Middle frontal gyrus (tissue), 1 donor: Measurements from ENCODE around the gene CHADL.
A peak's percentile ranks its signal among the peaks of the same experiment; 100 is the strongest.
"Not testable (repeated sequence)": the region's sequence is repeated elsewhere in the genome, so short reads cannot be mapped to it uniquely, and the experiment has no call there.

Experiments used
- DNase-seq: peaks from one replicate; pipeline ENCODE4 v3.0.0-alpha.2; 2015; ENCODE audit warnings: low spot score; ENCODE audit errors: extremely low spot score

Gene CHADL, protein sequence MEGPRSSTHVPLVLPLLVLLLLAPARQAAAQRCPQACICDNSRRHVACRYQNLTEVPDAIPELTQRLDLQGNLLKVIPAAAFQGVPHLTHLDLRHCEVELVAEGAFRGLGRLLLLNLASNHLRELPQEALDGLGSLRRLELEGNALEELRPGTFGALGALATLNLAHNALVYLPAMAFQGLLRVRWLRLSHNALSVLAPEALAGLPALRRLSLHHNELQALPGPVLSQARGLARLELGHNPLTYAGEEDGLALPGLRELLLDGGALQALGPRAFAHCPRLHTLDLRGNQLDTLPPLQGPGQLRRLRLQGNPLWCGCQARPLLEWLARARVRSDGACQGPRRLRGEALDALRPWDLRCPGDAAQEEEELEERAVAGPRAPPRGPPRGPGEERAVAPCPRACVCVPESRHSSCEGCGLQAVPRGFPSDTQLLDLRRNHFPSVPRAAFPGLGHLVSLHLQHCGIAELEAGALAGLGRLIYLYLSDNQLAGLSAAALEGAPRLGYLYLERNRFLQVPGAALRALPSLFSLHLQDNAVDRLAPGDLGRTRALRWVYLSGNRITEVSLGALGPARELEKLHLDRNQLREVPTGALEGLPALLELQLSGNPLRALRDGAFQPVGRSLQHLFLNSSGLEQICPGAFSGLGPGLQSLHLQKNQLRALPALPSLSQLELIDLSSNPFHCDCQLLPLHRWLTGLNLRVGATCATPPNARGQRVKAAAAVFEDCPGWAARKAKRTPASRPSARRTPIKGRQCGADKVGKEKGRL

DNA sequence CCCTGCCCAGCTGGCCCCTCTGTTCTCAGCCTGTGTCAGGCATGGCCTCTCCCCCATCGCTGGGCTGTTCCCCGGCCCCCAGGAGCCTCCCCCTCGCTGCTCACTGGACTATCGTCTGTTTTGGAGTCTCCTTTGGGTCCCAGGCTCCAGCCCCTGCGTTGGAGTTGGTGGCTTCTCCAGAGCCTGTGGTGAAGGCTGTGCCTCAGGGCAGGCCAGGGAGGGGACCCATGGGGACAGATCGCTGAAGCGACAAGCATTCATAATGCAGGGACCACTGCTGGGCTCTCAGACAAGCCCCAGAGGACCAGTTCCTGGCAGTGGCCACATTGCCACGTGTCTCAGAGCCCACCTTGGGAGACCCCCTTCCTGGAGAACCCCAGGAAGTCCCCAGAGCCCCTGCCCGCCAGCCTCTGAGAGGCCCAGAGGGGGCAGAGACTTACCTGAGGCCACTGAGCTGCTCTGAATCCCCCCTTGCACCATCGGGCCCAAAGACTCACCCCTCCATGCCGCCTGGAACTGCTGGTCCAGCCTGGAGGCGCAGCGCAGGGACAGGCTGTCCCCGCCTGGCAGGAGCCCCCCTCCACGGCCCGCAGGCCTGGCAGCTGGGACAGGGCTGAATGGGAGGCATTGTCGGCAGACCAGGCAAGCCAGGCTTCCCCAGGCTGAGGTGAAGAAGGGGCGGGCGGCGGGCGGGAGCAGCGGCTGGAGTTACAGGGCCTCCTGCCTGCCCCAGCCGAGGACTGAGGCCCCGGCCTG lies at the start of gene CHADL:
CHADL (minus strand) TSS at position 555 of the 756 bp plus-strand sequence; CDS start at position 505, 50 bp downstream.
- DNase-seq = peak; percentile 79

DNA sequence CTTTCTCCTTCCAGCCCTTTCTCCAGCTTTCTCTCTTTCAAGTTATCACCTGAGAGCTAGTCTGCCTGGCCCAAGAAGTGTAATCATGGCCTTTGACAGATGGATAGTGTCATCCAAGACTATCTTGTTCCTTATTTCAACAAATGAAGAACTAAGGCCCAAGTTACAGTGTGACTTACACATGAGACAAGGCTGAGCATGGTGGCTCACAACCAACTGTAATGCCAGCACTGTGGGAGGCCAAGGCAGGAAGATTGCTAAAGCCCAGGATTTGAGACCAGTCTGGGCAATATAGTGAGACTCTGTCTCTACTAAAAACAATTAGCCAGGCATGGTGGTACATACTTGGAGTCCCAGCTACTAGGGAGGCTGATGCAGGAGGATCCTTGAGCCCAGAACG lies 48.9 kb upstream of the CHADL start:
- DNase-seq = no peak

DNA sequence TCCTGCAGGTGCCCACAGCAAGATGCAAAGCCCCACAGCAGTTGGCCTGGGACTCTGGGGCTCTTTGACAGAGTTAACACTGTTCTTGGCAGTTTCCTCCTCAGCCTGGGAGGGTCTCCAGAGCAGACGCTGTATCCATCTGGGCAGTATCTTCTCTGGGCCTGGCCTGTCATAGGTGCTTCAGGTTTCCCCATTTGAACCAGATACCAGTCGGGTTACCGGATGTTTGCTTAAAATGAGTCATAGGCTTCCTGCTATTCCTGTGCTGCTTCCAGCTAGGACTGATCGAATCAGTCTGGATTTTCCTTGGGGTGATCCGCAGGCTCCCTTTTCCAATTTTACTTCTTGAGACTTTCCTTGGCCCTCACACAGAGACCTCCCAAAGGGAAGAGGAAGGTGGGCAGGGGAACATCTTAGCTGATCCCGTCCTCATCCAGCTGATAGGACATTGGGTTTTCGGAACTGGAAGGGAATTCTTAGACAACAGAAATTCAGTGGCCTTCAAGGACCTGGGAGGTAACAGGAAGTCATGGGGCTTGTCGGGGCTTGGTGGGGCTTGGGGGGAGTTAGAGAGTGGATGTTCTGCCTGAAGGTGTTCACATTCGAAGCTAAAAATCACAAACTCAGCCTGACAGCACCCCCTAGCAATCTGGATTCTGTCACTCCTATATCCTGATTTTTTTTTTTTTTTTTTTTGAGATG lies 47.7 kb upstream of the CHADL start:
- DNase-seq = no peak

DNA sequence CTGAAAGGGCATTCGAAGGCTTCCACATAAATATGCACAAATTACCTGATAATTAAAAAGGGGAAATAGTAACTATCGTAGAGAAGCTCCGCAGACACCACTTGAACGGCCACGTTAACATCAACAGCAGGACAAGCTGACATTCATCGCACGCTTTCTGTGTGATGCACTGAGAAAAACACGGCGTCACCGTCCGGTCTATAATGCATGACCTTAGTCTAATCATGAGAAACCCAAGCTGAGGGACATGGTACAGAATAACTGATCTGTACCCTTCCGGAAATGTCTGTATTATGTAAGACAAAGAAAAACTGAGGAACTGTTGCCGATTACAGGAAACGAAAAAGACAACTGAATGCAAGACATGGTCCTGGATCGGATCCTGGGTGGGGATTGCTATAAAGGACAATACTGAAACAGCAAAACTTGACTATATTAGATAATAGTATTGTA lies 45.9 kb upstream of the CHADL start:
- DNase-seq = no peak

DNA sequence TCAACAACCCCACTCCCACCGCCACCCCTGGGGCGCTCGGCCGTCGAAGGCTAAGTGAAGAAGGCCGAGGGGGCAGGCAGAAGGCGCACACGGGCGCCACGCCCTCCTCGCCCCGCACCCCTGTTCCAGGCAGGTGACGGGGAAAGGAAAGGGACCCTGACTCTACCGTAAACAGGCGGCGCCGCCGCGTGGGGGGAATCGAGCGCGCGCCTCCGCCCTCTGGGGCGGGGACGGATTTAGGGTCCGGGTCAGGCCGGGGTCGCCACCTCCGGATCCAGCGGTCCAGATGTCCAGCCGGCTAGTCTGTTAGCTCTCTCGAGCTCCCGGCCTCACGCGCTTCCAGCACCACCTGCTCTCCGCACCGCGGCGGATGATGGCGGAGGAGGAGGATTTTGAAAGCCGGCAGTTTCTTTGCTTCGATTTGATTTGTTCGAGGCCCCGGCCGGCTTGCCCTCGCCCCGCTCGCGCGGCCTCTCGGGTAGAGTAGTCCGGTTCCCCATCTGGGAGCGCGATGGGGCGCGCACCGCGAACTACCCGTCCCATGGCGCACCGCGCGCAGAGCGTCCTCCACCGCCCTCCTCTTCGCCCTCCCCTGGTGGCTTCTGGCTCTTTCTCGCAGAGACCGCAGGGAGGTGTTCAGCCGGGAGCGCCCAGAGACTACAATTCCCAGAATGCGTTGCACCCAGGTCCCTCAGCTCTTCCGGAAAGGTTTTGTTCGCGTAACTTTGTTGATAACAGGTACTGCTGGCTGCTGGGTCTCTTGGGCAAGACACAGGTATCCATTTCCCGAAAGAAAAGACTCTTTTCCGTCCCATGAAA lies 45.3 kb upstream of the CHADL start, which contains the start of gene RANGAP1:
RANGAP1 (minus strand) TSS at position 368 of the 819 bp plus-strand sequence. CDS start 5,143 bp downstream, outside the sequence.
- DNase-seq = peak; percentile 97

DNA sequence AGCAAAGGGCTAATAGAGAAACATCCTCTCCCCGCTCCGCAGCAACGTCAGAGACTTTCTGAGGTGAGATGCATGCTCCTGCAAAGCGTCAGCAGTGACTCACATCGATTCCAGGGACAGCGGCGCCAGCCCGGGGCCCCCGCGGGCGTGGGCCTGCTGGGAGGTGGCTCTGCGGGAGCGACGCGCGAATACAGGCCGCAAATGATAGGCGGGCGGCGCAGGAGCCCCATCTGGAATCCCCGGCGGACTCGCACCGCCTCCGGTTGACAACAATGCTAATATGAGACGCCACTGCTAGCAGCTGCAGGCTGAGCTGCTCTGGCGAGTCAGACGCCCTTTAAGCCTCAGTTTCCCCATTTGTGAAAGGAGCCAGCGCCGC lies 44.7 kb upstream of the CHADL start:
- DNase-seq = peak; percentile 45

DNA sequence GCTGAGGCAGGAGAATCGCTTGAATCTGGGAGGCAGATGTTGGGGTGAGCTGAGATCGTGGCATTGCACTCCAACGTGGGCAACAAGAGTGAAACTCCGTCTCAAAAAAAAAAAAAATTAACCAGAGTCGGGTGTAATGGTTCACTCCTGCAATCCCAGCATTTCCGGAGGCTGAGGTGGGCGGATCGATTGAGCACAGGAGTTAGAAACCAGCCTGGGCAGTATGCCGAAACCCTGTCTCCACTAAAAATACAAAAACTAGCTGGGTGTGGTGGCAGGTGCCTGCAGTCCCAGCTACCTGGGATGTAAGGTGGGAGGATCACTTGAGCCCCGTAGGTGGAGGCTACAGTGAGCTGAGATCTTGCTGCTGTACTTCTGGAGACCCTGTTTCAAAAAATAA lies 43.7 kb upstream of the CHADL start:
- no peak for DNase-seq

DNA sequence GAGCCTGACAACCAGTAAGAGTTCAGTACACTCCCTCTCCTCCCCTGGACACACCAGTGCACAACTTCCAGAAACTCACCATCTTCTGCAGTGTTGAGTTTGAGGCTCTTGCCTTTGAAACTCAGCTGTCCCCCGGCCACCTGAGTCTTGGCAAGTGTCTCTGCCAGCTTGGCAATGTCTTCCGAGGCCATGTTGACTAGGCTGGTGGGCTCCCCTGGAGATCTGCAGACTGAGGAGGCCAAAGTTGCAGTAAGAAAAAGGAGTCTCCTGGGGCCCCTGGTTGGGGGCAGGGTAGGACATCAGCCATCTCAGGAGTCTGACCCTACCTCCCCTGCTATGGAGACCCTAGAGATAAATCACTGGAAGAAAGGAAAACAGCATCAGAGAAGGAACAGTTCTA lies 40.1 kb upstream of the CHADL start:
- no peak for DNase-seq

DNA sequence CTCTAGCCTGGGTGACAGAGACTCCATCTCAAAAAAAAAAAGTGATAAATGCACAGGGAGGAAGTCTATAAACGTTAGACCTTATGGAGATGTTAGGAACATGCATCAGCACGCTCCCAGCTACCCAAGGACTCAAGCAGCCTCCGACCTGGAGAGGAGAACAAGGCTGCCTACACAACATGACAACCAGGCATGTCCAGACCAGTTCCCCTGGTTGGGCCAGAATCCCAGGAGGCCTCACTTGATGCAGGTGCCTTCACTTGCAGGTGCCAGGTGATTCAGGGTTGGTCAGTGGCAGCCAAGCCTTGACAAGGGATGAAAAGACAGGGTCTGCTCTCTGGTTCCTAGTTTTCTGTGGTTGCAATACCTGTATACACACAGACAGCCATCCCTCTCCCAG lies 39.3 kb upstream of the CHADL start:
- DNase-seq = no peak

DNA sequence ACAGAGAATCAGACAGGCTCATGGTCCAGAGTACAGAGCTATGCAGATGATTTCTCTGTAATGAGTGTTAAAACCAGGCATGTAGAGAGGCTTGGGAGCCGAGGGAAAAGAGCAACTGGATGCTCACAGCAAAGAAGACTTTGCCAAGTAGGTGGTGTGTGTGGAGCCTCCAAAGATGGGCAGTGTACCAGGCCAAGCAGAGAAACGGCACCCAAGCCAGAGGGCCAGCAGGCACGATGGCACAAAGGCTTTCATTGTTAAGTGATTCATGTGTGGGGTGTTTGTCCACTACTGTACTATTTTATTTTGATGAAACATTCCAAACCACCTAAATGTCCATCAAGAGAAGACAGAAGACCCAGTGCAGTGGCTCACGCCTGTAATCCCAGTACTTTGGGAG lies 34.1 kb upstream of the CHADL start:
- no peak for DNase-seq

DNA sequence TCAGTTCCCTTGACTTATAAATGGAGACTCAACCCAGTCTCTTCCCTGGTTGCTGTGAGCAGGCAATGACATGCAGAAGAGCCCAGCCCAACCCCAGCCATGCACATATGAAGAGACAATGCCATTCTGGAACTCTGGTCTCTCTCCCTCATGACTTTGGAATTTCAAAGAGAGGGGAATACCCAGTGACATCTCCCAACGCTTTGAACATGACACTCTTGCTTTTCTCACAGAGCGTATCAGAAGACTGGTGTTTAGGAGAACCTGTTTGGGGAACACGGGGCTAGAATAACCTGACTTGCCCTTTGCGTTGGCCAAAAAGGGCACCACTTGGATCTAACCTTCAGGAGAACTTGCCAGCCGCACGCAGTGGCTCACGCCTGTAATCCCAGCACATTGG lies 32.4 kb upstream of the CHADL start:
- no peak for DNase-seq

DNA sequence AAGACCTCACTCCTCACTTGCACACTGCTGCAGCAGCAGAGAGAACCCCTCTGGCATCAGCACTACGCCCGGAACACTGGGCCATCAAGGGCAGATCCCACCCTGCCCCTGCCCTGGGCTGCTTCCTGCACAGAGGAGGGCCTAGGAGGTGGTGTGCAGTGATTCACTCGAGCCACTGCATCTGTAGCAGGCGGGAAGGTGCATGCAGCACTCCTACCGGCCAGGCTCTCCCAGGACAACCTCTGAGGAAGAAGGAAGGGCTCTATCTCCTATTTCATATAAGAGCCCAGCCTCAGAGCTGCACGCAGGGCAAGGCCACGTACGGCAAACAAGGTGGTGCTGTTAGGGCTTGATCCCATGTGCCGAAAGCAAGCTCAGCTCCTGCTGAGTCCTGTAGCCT lies 31.1 kb upstream of the CHADL start:
- no peak for DNase-seq

DNA sequence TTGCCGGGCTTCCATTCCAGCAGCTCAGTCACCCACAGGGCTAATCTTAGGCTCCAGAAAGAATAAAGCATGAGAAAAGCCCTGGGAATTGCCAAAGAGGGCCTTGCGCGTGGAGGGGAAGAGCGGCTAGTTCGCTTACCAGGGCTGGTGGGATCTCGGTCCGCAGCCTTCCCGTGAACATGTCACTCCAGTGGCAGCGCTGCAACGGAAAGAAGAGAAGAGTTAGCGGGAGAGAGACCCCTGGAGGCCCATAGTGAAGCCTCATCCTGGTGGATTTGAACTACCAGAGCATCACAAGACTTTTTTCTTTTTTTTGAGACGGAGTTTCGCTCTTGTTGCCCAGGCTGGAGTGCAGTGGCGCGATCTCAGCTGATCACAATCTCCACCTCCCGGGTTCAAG lies 27.2 kb upstream of the CHADL start:
- no peak for DNase-seq

DNA sequence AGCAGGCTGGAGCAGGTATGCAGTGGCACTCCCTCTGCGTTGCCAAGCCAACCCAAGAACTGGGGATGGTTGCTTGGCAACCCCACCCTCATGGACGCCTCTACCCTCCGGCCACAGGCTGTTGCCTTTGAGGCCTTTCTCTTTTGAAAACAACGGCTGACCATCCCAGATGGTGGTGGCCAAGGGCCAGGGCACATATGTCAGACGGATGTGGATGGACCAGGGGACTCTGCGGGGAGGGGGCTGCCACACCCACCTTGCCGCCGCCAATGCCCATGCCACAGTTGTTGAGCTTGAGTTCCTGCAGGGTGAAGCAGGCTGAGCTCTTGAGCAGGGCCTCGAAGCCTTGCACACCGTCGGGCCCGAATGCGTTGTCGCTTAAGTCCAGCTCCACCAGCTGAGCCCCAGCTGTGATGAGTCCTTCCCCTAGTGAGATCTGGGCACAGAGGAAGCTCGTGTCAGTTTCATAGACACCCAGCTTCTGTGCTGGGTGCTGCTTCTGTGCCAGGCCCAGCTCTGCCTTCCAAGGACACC lies 23.7 kb upstream of the CHADL start:
- peak; percentile 59 for DNase-seq

DNA sequence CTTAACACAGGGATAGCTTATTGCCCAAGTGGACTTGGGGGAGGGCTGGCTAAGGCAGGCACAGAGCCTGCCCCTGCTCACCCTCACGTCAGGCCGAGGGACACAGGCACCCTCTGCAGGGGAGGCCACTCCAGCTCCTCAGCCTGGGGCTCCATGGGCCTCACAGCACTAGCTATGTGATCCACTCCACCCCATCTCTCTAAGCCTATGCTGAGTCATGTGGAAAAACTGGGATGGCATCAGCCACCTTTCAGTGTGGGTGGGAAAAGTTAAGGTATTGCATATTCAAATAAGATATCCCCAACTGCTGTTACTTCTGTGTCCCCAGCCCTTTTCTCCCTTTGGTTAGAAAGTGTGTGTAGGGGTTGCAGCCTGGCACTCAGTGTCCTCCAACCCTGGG lies 23.0 kb upstream of the CHADL start:
- DNase-seq = no peak

DNA sequence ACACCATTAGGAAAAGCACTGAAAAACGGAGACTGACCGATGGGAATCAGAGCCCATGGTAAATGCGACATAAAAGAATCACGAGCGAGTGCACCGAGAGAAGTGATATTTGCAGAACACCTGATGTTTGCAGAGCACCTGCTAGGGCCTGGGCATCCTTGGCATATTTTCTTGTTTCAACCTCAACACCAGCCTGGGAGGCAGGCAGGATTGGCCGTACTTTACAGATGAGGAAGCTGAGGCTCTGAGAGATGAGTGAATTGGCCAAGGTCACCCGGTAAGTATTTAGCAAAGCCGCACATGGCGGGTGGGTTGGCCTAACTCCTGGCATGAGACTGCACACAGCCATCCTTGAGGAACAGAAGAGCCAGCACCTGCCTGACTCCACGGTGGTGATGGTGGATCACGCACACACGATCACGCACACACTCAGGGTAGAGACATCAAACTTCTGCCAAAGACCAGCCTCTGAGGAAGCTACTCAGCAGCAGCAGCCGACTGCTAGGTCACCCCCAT lies 21.6 kb upstream of the CHADL start:
- DNase-seq = no peak

DNA sequence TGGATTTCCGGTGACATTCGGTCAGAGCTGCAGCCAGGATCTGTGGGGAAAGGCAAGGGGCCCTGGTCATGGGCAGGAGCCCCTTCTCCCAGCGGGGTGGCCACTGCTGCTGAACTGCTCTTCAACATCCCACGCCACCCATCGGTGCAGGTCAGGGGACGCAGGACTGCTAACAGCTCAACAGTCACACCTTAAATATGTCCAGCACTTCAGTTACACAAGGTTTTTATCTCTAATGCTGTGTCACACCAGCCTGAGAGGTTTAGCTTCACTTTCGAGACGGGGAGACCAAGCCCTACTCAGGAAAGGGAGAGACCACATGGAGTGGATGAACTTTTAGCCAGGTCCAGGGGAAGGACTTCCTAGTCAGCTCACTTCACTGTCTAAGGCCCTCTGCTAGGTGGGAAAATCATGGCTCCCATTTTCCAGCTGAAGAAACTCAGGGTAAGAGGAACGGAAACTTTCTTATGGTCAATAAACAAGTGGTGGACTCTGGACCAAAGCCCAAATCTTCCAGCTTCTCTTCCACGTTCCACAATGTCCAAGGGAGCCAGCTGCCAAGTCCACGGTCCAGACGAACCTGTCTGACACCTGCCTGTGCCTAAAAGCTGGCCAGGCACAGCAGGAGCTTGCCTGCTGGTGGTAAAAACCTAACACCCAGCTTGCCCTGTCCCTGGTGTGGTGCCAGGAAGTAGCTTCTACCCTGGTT lies 21.0 kb upstream of the CHADL start:
- DNase-seq = no peak

DNA sequence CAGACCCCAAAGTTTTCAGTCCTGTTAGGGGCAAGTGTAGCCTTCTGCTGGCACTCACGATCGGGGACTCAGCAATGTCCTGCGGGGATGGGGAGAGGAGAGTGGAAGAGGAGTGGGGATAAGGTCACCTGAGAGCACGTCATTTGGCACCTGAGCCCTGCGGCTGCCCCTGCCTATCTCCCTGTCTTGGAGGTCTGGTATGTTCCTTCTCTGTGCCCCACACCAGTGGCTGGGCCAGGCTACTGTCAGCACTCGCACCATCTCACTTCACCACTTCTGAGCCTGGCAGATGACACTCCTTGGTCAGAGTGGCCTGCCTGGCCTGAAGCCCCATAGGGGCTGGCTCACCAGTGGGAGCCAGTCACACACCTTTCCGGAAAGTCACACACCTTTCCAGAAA lies 20.1 kb upstream of the CHADL start:
- no peak for DNase-seq

DNA sequence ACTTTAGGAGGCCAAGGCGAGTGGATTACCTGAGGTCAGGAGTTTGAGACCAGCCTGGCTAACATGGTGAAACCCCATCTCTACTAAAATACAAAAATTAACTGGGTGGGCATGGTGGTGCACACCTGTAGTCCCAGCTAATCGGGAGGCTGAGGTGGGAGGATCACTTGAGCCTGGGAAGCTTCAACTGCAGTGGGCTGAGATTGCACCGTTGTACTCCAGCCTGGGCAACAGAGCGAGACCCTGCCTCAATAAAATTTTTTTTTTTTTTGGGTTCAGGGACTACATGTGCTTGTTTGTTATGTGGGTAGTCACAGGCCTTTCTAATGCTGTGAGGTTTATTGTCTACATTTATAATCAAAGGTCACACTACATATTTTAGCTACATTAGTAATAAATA lies 19.0 kb upstream of the CHADL start:
- not testable (repeated sequence) for DNase-seq
